Astrocyte (in vitro differentiated cells and primary cell): ENCODE data around the gene TLCD5. TPM values are rescaled to one million over a fixed set of nuclear protein-coding genes. Genes with fewer than 3 reads are reported as not detected.

Experiments
- DNase-seq: peaks from one replicate; pipeline ENCODE4 v3.0.0-alpha.2; 2010; ENCODE audit warnings: low read depth
- FAIRE-seq: peaks from 2 replicates; lab custom pipeline; 2011; peaks lifted over from hg19 to GRCh38; lab: Jason Lieb, UNC
- H2AFZ ChIP-seq: 2 replicates; pipeline ENCODE4 v1.6.0; 2012; ENCODE audit warnings: low read depth, low read length, inconsistent platforms
- H3K27ac ChIP-seq: 2 replicates; pipeline ENCODE4 v1.5.1; 2011; ENCODE audit warnings: low read depth, low read length, inconsistent platforms
- H3K27me3 ChIP-seq: 2 replicates; pipeline ENCODE4 v1.6.0; 2011; ENCODE audit warnings: low read length, inconsistent platforms; ENCODE audit not compliant: insufficient read depth
- H3K36me3 ChIP-seq: 2 replicates; pipeline ENCODE4 v1.5.1; 2011; ENCODE audit warnings: low read length, inconsistent platforms; ENCODE audit not compliant: insufficient read depth
- H3K4me1 ChIP-seq: 2 replicates; pipeline ENCODE4 v1.5.1; 2011; ENCODE audit warnings: low read length, inconsistent platforms; ENCODE audit not compliant: insufficient read depth
- H3K4me2 ChIP-seq: 2 replicates; pipeline ENCODE4 v1.6.0; 2012; ENCODE audit warnings: low read length, inconsistent platforms
- H3K4me3 ChIP-seq: 2 replicates; pipeline ENCODE4 v1.5.1; 2011; ENCODE audit warnings: low read depth, mild to moderate bottlenecking, low read length, inconsistent platforms; ENCODE audit not compliant: insufficient read depth
- H3K79me2 ChIP-seq: 2 replicates; pipeline ENCODE4 v1.6.0; 2012; ENCODE audit warnings: mild to moderate bottlenecking, low read length, inconsistent platforms; ENCODE audit not compliant: insufficient read depth
- H3K9ac ChIP-seq: 2 replicates; pipeline ENCODE4 v1.6.0; 2012; ENCODE audit warnings: mild to moderate bottlenecking, low read length, inconsistent platforms
- H3K9me3 ChIP-seq: 2 replicates; pipeline ENCODE4 v1.5.1; 2012; ENCODE audit warnings: low read depth, mild to moderate bottlenecking, low read length, inconsistent platforms; ENCODE audit not compliant: insufficient read depth
- H4K20me1 ChIP-seq: 2 replicates; pipeline ENCODE4 v1.6.0; 2012; ENCODE audit warnings: low read length, inconsistent platforms; ENCODE audit not compliant: insufficient read depth
- H3K27ac Mint-ChIP-seq: one replicate; pipeline ENCODE4 v1.8.0; 2021; ENCODE audit warnings: mild to moderate bottlenecking, mixed read lengths; ENCODE audit not compliant: unreplicated experiment
- H3K27me3 Mint-ChIP-seq: one replicate; pipeline ENCODE4 v1.8.0; 2021; ENCODE audit warnings: low read depth, mixed read lengths; ENCODE audit not compliant: unreplicated experiment
- H3K36me3 Mint-ChIP-seq: one replicate; pipeline ENCODE4 v1.8.0; 2021; ENCODE audit warnings: low read depth, mixed read lengths; ENCODE audit not compliant: unreplicated experiment
- H3K4me1 Mint-ChIP-seq: one replicate; pipeline ENCODE4 v1.8.0; 2021; ENCODE audit warnings: low read depth, mixed read lengths; ENCODE audit not compliant: unreplicated experiment
- H3K4me3 Mint-ChIP-seq: one replicate; pipeline ENCODE4 v1.8.0; 2021; ENCODE audit warnings: mild to moderate bottlenecking, moderate library complexity, mixed read lengths; ENCODE audit not compliant: unreplicated experiment
- H3K9me3 Mint-ChIP-seq: one replicate; pipeline ENCODE4 v1.8.0; 2021; ENCODE audit warnings: mild to moderate bottlenecking, mixed read lengths; ENCODE audit not compliant: unreplicated experiment
- EZH2 ChIP-seq: IDR thresholded peaks from 2 replicates; pipeline ENCODE4 v1.6.1; 2012; ENCODE audit warnings: mild to moderate bottlenecking, low read length, inconsistent platforms; ENCODE audit not compliant: insufficient read depth
- total RNA-seq: library from RNA; stranded (reverse); gene quantifications from 2 replicates; pipeline ENCODE4 v1.2.1, GENCODE V29; 2021
- TF ChIP-seq, protein P1 (sequence below): IDR thresholded peaks from 2 replicates; pipeline ENCODE4 v1.5.1; 2011; ENCODE audit warnings: low read depth, mild to moderate bottlenecking, inconsistent platforms, low read length, moderate library complexity; ENCODE audit not compliant: insufficient read depth

TLCD5 gene
- total RNA-seq, 1 donor from 2014 or later = 9.5 TPM

GRCh38 chr11:120357620-120358019 lies 32.5 kb downstream of the TLCD5 start:
- Histone ChIP-seq H3K4me2 (no peak overlapping the region), H3K79me2 (peaks cover 100% of the 10 kb centered on the region), H3K36me3 (peaks cover 3% of the 10 kb centered on the region), H4K20me1 (peaks cover 91% of the 10 kb centered on the region), H2AFZ (no peak overlapping the region), H3K9me3 (no peaks in the 10 kb centered on the region), H3K27me3 (no peaks in the 10 kb centered on the region), H3K4me1 (no peaks in the 10 kb centered on the region), H3K27ac (no peak overlapping the region), H3K9ac (no peak overlapping the region), H3K4me3 (no peak overlapping the region)
- Mint-ChIP-seq H3K27me3 (no peaks in the 10 kb centered on the region), H3K9me3 (peaks cover 2% of the 10 kb centered on the region), H3K4me3 (no peak overlapping the region), H3K4me1 (peaks cover 17% of the 10 kb centered on the region), H3K36me3 (peaks cover 15% of the 10 kb centered on the region), H3K27ac (no peak overlapping the region)
- DNase-seq (no peak), FAIRE-seq (no peak)
- TF ChIP-seq, protein P1, sequence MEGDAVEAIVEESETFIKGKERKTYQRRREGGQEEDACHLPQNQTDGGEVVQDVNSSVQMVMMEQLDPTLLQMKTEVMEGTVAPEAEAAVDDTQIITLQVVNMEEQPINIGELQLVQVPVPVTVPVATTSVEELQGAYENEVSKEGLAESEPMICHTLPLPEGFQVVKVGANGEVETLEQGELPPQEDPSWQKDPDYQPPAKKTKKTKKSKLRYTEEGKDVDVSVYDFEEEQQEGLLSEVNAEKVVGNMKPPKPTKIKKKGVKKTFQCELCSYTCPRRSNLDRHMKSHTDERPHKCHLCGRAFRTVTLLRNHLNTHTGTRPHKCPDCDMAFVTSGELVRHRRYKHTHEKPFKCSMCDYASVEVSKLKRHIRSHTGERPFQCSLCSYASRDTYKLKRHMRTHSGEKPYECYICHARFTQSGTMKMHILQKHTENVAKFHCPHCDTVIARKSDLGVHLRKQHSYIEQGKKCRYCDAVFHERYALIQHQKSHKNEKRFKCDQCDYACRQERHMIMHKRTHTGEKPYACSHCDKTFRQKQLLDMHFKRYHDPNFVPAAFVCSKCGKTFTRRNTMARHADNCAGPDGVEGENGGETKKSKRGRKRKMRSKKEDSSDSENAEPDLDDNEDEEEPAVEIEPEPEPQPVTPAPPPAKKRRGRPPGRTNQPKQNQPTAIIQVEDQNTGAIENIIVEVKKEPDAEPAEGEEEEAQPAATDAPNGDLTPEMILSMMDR = no peak

DNA sequence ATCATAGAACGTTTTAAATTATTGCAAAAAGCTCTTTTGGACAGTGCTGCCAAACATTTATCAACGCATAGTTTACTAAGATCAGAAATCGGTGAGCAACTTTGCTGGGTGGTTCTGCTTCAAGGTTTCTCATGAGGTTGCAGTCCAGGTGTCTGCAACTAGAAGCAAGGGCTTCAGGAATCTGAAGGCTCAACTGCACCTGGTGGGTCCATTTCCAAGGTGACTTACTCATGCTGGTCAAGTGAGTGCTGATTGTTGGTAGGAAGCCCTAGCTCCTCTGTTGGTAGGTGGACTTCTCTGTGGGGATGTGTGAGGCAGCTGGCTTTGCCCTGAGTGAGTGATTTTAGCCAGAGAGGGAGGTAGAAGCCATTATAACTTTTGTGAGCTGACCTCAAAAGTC lies 33.6 kb downstream of the TLCD5 start:
- H3K4me1 ChIP-seq = no peaks in the 10 kb centered on the region
- no peak for DNase-seq
- Mint-ChIP-seq H3K9me3 (peaks cover 2% of the 10 kb centered on the region), H3K27ac (no peak overlapping the region), H3K27me3 (no peaks in the 10 kb centered on the region), H3K4me3 (no peak overlapping the region), H3K36me3 (peaks cover 11% of the 10 kb centered on the region), H3K4me1 (peaks cover 19% of the 10 kb centered on the region)
- no peaks in the 10 kb centered on the region for H3K27me3 ChIP-seq
- no peak overlapping the region for H3K27ac ChIP-seq
- TF ChIP-seq EZH2 = no peak
- TF ChIP-seq, protein P1 = no peak
- no peak overlapping the region for H3K9ac ChIP-seq
- no peak for FAIRE-seq
- no peaks in the 10 kb centered on the region for H3K36me3 ChIP-seq
- no peak overlapping the region for H2AFZ ChIP-seq
- peaks cover 98% of the 10 kb centered on the region for H3K79me2 ChIP-seq
- peaks cover 86% of the 10 kb centered on the region for H4K20me1 ChIP-seq
- no peaks in the 10 kb centered on the region for H3K9me3 ChIP-seq
- H3K4me2 ChIP-seq = no peak overlapping the region
- H3K4me3 ChIP-seq = no peak overlapping the region

DNA sequence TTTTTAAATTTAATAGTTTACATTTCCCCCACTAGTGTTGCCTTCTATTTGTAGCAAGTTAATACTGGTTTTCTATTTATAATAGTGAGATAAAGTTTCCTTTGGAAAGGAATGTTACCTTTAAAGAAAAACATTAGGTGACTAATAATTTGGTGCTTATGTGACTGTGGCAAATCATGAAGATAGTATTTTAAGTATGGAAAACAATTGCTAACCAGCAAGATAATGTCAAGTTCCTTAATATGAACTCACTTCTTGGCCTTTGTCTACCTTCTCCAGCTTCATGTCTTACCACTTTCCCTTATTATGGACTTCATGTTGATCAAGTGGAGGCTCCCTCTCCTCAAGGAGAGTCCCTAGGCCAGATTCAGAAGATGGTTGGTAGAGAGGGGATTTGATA lies 38.3 kb downstream of the TLCD5 start:
- peaks cover 2% of the 10 kb centered on the region for H3K36me3 Mint-ChIP-seq
- H3K4me1 Mint-ChIP-seq = peaks cover 8% of the 10 kb centered on the region
- no peak overlapping the region for H3K4me3 Mint-ChIP-seq
- H3K9me3 Mint-ChIP-seq = no peaks in the 10 kb centered on the region
- Histone ChIP-seq H3K27me3 (no peaks in the 10 kb centered on the region), H3K9ac (no peak overlapping the region), H3K4me1 (no peaks in the 10 kb centered on the region), H3K36me3 (no peaks in the 10 kb centered on the region), H3K27ac (peak overlapping the region; percentile 9), H2AFZ (no peak overlapping the region), H3K4me2 (peak overlapping the region; percentile 21), H3K9me3 (no peaks in the 10 kb centered on the region), H4K20me1 (peaks cover 78% of the 10 kb centered on the region), H3K79me2 (peaks cover 93% of the 10 kb centered on the region), H3K4me3 (no peak overlapping the region)
- no peak overlapping the region for H3K27ac Mint-ChIP-seq
- FAIRE-seq (no peak), DNase-seq (peak; percentile 41)
- H3K27me3 Mint-ChIP-seq = no peaks in the 10 kb centered on the region
- TF ChIP-seq, protein P1 = no peak
- no peak for TF ChIP-seq EZH2
